BE2C (cell line): ENCODE results near the gene DAPK2.

Experiments used
- DNase-seq: peaks from one replicate; pipeline ENCODE4 v3.0.0-alpha.2; 2020
- H3K27me3 ChIP-seq: fragments of 250-450 bp; sonication (Bioruptor Pico); 2 replicates; pipeline ENCODE4 v1.5.1; 2020; ENCODE audit warnings: mild to moderate bottlenecking
- H3K36me3 ChIP-seq: fragments of 250-450 bp; sonication (Bioruptor Pico); 2 replicates; pipeline ENCODE4 v1.5.1; 2020; ENCODE audit warnings: mild to moderate bottlenecking
- H3K4me1 ChIP-seq: fragments of 250-450 bp; sonication (Bioruptor Pico); 2 replicates; pipeline ENCODE4 v1.5.1; 2020
- H3K4me3 ChIP-seq: 2 replicates; pipeline ENCODE4 v1.5.1; 2011; ENCODE audit warnings: low read depth, low read length
- H3K9me3 ChIP-seq: fragments of 250-450 bp; sonication (Bioruptor Pico); 2 replicates; pipeline ENCODE4 v1.5.1; 2020
- TF ChIP-seq, protein P1 (sequence below): IDR thresholded peaks from 2 replicates; pipeline ENCODE4 v1.5.1; 2012; ENCODE audit warnings: mild to moderate bottlenecking, low read depth, low read length

DAPK2 gene

DNA sequence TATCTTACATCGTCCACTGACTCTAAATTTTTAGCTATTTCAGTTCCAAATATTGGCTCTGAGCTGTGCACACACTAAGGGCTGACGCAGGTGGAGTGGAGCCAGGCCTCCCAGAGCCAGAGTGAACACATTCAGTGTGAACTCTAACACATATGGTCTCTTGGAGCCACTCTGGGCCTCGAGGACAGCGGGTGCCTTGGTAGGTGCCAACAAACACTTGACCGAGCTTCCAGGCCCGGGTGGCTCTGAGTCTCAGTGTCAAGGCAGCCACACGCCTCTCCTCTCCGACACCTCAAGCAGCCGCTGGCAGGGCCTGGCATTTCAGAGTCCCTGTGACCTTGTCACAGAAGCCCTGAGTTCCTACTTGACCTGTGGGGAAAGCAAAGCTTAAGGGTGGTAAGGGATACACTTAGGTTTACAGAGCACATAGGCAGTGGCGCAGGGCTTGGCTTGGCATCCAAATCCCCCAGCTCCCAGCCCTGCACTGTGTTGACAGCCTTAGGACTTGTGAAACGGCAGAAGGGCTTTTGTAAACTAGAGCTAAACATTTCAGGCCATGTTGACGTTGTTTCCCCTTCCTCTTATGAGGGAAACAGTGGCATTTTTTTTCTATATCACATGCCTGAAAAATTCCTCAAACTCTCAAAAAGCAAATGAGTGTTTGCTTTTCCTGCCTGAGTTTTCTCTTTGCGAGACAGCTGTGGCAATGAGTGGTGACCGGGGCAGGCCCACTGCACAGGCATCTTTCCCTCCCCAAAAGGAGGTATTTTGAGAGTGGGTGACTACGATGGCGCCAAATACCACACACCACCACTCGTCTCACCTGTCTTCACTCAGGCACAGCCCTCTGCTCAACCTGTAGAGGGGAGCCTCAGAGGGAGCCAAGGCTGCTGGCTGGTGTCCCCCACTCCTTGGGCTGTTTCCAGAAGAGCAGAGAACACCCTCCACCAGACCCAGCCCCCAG, 60.8 kb downstream of the DAPK2 start:
- no peaks in the 10 kb centered on the region for H3K4me1 ChIP-seq
- H3K4me3 ChIP-seq, result no peak overlapping the region
- H3K27me3 ChIP-seq, result no peaks in the 10 kb centered on the region
- TF ChIP-seq, protein P1, sequence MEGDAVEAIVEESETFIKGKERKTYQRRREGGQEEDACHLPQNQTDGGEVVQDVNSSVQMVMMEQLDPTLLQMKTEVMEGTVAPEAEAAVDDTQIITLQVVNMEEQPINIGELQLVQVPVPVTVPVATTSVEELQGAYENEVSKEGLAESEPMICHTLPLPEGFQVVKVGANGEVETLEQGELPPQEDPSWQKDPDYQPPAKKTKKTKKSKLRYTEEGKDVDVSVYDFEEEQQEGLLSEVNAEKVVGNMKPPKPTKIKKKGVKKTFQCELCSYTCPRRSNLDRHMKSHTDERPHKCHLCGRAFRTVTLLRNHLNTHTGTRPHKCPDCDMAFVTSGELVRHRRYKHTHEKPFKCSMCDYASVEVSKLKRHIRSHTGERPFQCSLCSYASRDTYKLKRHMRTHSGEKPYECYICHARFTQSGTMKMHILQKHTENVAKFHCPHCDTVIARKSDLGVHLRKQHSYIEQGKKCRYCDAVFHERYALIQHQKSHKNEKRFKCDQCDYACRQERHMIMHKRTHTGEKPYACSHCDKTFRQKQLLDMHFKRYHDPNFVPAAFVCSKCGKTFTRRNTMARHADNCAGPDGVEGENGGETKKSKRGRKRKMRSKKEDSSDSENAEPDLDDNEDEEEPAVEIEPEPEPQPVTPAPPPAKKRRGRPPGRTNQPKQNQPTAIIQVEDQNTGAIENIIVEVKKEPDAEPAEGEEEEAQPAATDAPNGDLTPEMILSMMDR, result no peak
- DNase-seq, result no peak
- H3K9me3 ChIP-seq, result no peaks in the 10 kb centered on the region
- H3K36me3 ChIP-seq, result no peaks in the 10 kb centered on the region

DNA sequence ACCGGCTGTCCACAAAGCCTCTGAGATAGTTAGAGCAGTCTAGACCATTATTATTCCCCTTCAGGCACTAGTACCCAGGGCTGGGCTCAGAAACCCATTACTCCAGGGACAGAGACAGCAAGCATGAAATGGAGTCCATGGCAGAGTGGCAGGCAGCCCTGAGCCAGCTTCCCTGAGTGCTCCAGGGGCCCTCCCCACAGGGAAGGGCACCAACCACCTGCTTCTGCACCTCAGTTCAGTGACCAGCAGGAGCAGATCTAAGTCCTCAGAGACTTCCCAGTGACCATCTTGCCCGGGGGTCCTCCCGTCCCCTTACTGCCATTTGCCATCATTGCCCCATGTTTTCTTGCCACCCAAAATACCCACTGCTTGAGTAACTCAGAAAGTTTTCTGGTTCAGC, 62.0 kb downstream of the DAPK2 start:
- no peaks in the 10 kb centered on the region for H3K9me3 ChIP-seq
- no peak for DNase-seq
- TF ChIP-seq, protein P1, result no peak
- H3K4me1 ChIP-seq, result no peaks in the 10 kb centered on the region
- H3K27me3 ChIP-seq, result no peaks in the 10 kb centered on the region
- no peak overlapping the region for H3K4me3 ChIP-seq
- H3K36me3 ChIP-seq, result no peaks in the 10 kb centered on the region

DNA sequence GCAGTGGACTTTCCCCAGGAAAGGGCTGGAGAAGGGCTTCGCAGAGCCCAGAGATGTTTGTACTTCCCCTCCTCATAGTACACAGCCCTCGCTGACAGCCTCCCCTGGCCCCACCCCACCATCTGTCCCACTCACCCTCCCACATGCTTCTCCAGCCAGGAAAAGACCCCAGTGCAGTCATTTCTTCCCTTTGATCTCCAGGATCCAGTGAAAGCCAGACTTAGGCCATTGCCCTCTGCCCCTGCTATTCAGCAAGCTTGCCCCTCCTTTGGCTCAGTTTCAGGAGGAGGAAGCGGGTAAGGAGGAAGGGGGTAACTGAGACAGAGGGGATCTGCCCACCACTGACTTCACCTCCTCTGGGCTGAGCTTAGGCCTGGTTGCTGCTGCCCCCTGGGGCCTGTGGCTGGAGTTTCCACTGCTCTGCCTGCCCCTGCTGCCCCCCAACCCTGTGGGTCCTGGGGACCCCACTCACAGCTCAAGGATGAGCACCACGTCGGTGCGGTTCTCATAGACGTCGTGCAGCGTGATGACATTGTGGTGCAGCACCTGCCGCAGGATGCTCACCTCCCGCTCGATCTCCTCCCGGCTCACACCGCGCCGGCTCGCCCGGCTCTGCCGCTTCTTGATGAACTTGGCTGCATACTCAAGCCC, 63.1 kb downstream of the DAPK2 start:
- no peaks in the 10 kb centered on the region for H3K9me3 ChIP-seq
- no peaks in the 10 kb centered on the region for H3K27me3 ChIP-seq
- H3K4me1 ChIP-seq, result no peaks in the 10 kb centered on the region
- H3K4me3 ChIP-seq, result no peak overlapping the region
- no peak for DNase-seq
- H3K36me3 ChIP-seq, result no peaks in the 10 kb centered on the region
- TF ChIP-seq, protein P1, result peak; percentile 21

DNA sequence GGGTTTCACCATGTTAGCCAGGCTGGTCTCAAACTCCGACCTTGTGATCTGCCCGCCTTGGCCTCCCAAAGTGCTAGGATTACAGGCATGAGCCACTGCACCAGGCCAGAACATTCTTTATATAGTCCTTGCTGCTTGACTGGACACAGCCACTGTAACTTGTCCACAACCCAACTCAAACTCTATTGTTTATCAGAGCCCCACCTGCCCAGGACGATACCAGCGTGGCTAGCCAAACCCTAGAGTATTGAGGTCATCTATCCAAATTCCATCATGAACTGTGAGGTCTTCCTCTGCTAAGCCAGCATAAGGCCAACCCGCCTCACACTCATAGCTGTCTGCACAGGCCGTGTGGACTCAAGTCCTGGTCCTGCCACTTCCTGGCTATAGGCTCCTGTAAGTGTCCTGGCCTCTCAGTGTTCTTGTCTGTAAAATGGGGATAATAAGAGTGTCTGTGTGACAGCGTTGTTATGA, 63.9 kb downstream of the DAPK2 start:
- H3K4me3 ChIP-seq, result no peak overlapping the region
- H3K27me3 ChIP-seq, result no peaks in the 10 kb centered on the region
- TF ChIP-seq, protein P1, result no peak
- H3K36me3 ChIP-seq, result no peaks in the 10 kb centered on the region
- H3K9me3 ChIP-seq, result no peaks in the 10 kb centered on the region
- no peaks in the 10 kb centered on the region for H3K4me1 ChIP-seq
- DNase-seq, result no peak

DNA sequence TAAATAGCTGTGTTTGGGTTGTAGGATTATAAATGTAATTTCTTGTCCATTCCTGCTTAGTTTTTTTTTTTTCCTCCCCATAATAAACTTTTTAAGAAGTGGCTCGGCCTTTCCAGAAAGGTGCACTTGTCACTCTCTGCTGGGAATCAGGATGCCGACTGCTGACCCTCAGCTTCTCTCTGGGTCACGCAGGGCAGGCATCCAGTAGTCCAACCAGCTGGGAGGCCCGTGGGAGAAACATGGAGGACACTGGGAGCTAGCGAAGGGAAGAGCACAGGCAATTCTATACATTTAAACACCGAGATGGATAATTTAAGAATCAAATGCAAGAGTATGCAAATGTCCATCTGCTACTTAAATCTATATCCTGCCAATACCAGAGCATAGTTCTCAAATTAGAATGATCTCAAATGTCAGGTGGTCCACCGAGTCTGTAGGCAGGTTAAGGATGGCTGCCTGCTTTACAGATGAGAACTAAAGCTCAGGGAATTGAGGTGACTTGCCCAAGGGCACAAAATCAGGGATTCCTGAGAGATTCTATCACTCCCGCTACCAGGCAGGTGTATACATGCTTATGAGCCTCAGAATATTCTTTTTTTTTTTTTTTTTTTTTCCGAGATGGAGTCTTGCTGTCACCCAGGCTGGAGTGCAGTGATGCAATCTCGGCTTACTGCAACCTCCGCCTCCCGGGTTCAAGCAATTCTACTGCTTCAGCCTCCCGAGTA, 64.5 kb downstream of the DAPK2 start:
- no peaks in the 10 kb centered on the region for H3K4me1 ChIP-seq
- TF ChIP-seq, protein P1, result no peak
- no peak for DNase-seq
- H3K27me3 ChIP-seq, result no peaks in the 10 kb centered on the region
- no peaks in the 10 kb centered on the region for H3K36me3 ChIP-seq
- H3K4me3 ChIP-seq, result no peak overlapping the region
- no peaks in the 10 kb centered on the region for H3K9me3 ChIP-seq
